Activated CD4-positive, alpha-beta T cell treated with anti-CD3 and anti-CD28 coated beads, Interleukin-2, amount 10 ng/mL, durations not matched to agents 24 days and 14 days (primary cell): ENCODE data around the gene UBE3B. TPM values are rescaled to one million over a fixed set of nuclear protein-coding genes. Genes with fewer than 3 reads are reported as not detected.
A peak's percentile ranks its signal among the peaks of the same experiment; 100 is the strongest.

Source experiments
- DNase-seq: peaks from one replicate; pipeline ENCODE4 v3.0.0; 2022
- H3K27ac Mint-ChIP-seq: one replicate; pipeline ENCODE4 v1.8.0; 2022; ENCODE audit warnings: mild to moderate bottlenecking, mixed read lengths
- H3K27me3 Mint-ChIP-seq: one replicate; pipeline ENCODE4 v1.8.0; 2022; ENCODE audit warnings: mixed read lengths
- H3K36me3 Mint-ChIP-seq: one replicate; pipeline ENCODE4 v1.8.0; 2022; ENCODE audit warnings: low read depth, mild to moderate bottlenecking, mixed read lengths
- H3K4me1 Mint-ChIP-seq: one replicate; pipeline ENCODE4 v1.8.0; 2021; ENCODE audit warnings: mixed read lengths
- H3K4me3 Mint-ChIP-seq: one replicate; pipeline ENCODE4 v1.8.0; 2022; ENCODE audit warnings: mild to moderate bottlenecking, moderate library complexity, mixed read lengths
- H3K9me3 Mint-ChIP-seq: one replicate; pipeline ENCODE4 v1.8.0; 2021; ENCODE audit warnings: mixed read lengths
- intact Hi-C: fragments of 100-400 bp; cut with micrococcal nuclease; formaldehyde crosslinking; loops from one replicate; pipeline ENCODE4 v1.15.1; 2023
- total RNA-seq: library from RNA; stranded (reverse); gene quantifications from 2 replicates; pipeline ENCODE4 v1.2.3, GENCODE V29; 2022

Gene UBE3B
- total RNA-seq, 1 donor from 2014 or later = 32.2 TPM

DNA sequence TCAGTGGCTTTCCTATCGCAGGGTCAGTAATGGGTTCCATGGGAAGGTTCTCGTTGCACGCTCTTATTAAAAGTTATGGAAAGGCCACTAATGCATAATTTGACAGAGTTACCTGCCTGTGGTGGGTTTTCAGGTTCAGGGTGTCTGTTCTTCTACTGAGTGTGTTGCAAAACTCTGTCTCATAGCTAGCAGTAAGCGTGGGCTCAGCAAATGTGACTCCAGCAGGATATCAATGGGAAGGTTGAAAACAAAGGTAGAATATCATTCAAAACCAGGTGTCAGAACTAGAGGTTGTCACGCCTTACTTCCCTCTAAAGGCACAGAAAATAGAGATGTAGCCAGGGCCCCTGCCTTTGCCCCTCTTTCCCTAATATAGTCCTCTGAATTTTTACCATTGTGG, 24.9 kb downstream of the UBE3B start:
- intact Hi-C loops = no loop called here
- Mint-ChIP-seq H3K36me3 (peaks cover 34% of the 10 kb centered on the region), H3K9me3 (no peaks in the 10 kb centered on the region), H3K27ac (no peak overlapping the region), H3K4me1 (no peaks in the 10 kb centered on the region), H3K4me3 (no peak overlapping the region), H3K27me3 (no peaks in the 10 kb centered on the region)
- no peak for DNase-seq

GRCh38 chr12:109503611-109504010, 26.2 kb downstream of the UBE3B start:
- intact Hi-C loops = no loop called here
- Mint-ChIP-seq H3K4me3 (no peak overlapping the region), H3K27me3 (no peaks in the 10 kb centered on the region), H3K27ac (no peak overlapping the region), H3K9me3 (no peaks in the 10 kb centered on the region), H3K36me3 (peaks cover 31% of the 10 kb centered on the region), H3K4me1 (no peaks in the 10 kb centered on the region)
- no peak for DNase-seq

DNA sequence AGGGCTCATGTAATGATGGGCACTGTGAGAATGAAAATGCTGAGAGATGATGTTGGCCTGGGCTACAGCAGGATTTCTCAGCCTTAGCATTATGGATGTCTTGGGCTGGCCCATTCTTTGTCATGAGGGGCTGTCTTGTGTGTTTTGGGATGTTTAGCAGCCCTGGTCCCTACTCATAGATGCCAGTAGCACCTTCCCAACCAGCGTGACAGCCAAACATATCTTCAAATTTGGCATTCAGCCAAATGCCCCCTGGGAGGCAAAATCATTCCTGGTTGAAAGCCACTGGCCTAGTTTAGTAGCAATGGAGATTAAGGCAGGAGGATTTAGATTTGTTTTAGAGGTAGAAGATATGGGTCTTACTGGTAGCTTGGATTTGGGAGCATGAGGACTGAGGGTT, 26.6 kb downstream of the UBE3B start:
- no peak for DNase-seq
- intact Hi-C loops = no loop called here
- peaks cover 33% of the 10 kb centered on the region for H3K36me3 Mint-ChIP-seq
- no peaks in the 10 kb centered on the region for H3K27me3 Mint-ChIP-seq
- no peaks in the 10 kb centered on the region for H3K9me3 Mint-ChIP-seq
- H3K4me1 Mint-ChIP-seq = no peaks in the 10 kb centered on the region
- H3K4me3 Mint-ChIP-seq = no peak overlapping the region
- no peak overlapping the region for H3K27ac Mint-ChIP-seq

DNA sequence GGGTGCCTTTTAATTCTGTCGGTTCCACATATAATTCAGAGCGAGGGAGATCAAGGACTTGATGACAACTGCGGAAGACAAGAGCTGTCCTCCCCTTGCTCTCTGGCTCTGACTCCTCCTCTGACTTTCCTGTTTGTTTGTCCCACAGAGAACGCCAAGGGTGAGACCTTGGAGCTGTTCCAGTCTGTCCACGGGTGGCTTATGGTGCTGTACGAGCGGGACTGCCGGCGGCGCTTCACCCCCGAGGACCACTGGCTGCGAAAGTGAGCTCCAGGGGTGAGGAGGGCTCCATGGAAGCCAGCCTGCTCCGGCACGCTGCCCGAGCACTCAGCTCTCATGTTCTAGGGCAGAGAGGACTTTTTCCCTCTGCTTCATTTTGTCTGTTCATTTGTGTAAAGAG, 32.8 kb downstream of the UBE3B start:
- Mint-ChIP-seq H3K36me3 (peaks cover 49% of the 10 kb centered on the region), H3K4me1 (no peaks in the 10 kb centered on the region), H3K27ac (no peak overlapping the region), H3K4me3 (no peak overlapping the region), H3K9me3 (no peaks in the 10 kb centered on the region), H3K27me3 (no peaks in the 10 kb centered on the region)
- no peak for DNase-seq
- intact Hi-C loops = no loop called here

DNA sequence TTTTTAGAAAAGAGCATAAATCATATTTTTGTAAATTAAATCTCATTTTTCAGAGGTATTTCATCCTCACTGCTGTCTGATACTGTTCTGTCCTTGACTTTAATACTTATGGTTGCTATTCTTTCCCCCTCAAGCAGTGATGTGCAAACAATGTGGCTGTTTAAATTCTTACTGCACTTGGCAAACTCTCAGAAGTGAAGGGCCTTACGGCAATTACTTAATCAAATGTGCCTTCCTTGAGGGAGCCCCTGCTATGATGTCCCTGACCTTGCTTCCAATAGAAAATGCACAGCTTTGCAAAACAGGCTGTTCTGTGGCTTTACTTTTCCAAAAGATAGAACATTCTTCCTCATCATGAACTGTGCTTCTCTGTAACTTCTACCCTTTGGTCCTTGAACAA, 35.2 kb downstream of the UBE3B start:
- Mint-ChIP-seq H3K4me3 (no peak overlapping the region), H3K27ac (no peak overlapping the region), H3K36me3 (peaks cover 45% of the 10 kb centered on the region), H3K9me3 (no peaks in the 10 kb centered on the region), H3K4me1 (no peaks in the 10 kb centered on the region), H3K27me3 (no peaks in the 10 kb centered on the region)
- intact Hi-C loops = no loop called here
- DNase-seq = no peak

DNA sequence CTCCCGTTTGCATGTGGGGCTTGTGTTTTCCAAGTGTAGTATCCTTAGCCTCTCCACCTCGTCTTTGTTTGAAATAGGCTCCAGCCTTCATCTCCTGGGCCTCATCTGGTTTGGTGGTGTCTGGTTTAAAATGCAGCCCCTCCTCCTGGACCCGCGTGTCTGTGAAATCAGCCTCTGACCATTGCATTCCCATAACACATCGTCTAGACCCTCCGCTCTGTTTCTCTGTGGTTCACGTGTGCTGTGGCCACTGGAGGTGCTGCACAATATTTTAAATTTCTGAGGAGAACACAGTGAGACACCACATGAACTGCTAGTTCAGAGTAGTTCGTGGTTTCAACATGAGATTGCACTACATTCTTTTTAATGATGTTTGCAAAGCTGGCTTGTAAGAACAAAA, 35.6 kb downstream of the UBE3B start:
- DNase-seq = no peak

GRCh38 chr12:109513977-109514376, 36.5 kb downstream of the UBE3B start:
- Mint-ChIP-seq H3K9me3 (no peaks in the 10 kb centered on the region), H3K4me3 (no peak overlapping the region), H3K36me3 (peaks cover 44% of the 10 kb centered on the region), H3K27me3 (no peaks in the 10 kb centered on the region), H3K27ac (no peak overlapping the region), H3K4me1 (no peaks in the 10 kb centered on the region)
- intact Hi-C loops = no loop called here
- no peak for DNase-seq

More for the DNA sequence above, 35.6 kb downstream of the UBE3B start:
- peaks cover 47% of the 10 kb centered on the region for H3K36me3 Mint-ChIP-seq
- H3K4me3 Mint-ChIP-seq = no peak overlapping the region
- H3K9me3 Mint-ChIP-seq = no peaks in the 10 kb centered on the region
- no peaks in the 10 kb centered on the region for H3K27me3 Mint-ChIP-seq
- intact Hi-C loops = no loop called here
- no peaks in the 10 kb centered on the region for H3K4me1 Mint-ChIP-seq
- no peak overlapping the region for H3K27ac Mint-ChIP-seq

- H3K36me3 Mint-ChIP-seq = peaks cover 36% of the 10 kb centered on the region
- intact Hi-C loops = no loop called here
- no peaks in the 10 kb centered on the region for H3K4me1 Mint-ChIP-seq
- DNase-seq = no peak
- H3K27ac Mint-ChIP-seq = no peak overlapping the region
- H3K9me3 Mint-ChIP-seq = no peaks in the 10 kb centered on the region
- no peaks in the 10 kb centered on the region for H3K27me3 Mint-ChIP-seq
- no peak overlapping the region for H3K4me3 Mint-ChIP-seq
Observed at GRCh38 chr12:109517619-109518018, 40.2 kb downstream of the UBE3B start.

DNA sequence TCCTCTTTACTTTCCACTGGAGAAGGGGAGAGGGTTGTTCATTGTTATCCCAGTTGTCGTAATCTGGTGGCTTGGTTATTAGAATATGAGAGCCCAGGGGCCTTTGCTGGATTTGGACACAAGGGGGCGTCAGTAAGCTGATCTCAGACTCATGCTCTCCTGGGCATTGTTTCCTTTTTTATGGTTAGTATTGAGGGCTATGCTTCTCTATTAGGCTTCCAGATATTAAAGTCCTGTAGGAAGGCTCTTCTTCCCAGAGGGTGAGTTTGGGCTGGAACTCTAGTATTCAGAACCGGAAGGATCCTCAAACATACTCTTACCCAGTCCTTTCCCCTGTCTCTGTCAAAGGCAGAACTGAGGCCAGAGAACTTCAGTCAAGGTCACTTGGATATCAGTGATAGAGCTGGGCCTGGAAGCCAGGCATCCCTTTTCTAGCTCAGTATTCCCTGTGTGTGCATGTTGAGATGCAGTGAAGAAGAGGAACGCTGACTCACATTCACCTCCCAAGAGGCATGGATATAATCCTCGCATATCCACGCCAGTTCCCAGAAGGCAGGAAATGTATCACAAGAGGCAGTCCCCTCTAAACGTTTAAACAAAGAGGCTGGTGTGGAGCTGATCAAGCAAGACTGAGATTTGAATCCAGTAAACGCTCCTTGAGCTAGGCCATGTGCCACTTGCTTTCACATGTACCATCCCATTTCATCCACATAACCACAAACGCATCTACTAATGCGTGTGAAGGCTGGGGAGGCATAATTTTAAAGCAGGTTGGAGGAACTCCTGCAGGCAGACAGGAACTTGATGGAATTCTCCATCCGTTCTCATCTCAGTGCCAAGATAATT, 41.6 kb downstream of the UBE3B start:
- no peak overlapping the region for H3K4me3 Mint-ChIP-seq
- intact Hi-C loops = no loop called here
- no peak overlapping the region for H3K27ac Mint-ChIP-seq
- no peaks in the 10 kb centered on the region for H3K9me3 Mint-ChIP-seq
- DNase-seq = peak; percentile 86
- no peaks in the 10 kb centered on the region for H3K27me3 Mint-ChIP-seq
- no peaks in the 10 kb centered on the region for H3K4me1 Mint-ChIP-seq
- peaks cover 30% of the 10 kb centered on the region for H3K36me3 Mint-ChIP-seq

DNA sequence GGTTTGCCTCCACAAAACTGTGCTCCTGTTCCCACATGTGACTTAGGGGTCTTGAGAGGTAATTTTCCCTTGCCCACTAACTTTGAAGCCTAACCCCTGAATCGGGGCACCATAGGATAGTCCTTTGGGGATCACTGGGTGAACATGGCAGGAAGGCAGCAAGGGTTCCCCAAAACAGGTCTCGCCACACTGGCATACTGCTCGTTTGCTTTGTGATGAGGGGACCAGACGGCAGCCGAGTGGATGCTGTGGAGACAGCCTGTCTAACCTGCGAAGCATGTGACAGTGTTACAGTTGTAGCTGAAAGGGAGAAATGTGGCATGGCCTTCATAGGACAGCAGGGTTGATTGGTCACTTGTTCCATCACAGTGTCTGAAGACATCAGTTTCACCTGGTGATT, 42.4 kb downstream of the UBE3B start:
- intact Hi-C loops = no loop called here
- H3K27ac Mint-ChIP-seq = no peak overlapping the region
- DNase-seq = no peak
- no peak overlapping the region for H3K4me3 Mint-ChIP-seq
- H3K4me1 Mint-ChIP-seq = no peaks in the 10 kb centered on the region
- H3K27me3 Mint-ChIP-seq = no peaks in the 10 kb centered on the region
- peaks cover 26% of the 10 kb centered on the region for H3K36me3 Mint-ChIP-seq
- no peaks in the 10 kb centered on the region for H3K9me3 Mint-ChIP-seq

DNA sequence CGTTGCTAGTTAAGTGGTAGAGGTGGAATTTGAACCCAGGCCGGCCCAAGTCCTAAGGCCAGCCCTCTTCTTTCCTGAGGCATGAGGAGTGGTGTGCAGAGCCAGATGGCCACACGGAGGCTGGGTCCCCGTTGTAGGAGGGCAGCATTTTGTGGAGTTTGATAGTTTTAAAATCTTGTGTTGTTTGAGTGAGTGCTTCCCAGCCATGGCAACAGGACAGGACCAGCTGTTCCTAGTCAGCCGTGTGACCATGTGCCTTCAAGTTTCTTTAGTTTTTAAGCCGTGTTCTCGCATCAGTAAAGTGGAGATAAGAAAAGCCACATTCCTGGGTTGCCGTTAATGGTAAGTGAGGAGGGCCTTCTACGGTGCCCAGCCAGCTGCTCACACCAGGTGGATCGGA, 44.4 kb downstream of the UBE3B start:
- Mint-ChIP-seq H3K27ac (no peak overlapping the region), H3K36me3 (peaks cover 25% of the 10 kb centered on the region), H3K9me3 (no peaks in the 10 kb centered on the region), H3K27me3 (no peaks in the 10 kb centered on the region), H3K4me1 (no peaks in the 10 kb centered on the region), H3K4me3 (no peak overlapping the region)
- DNase-seq = no peak
- intact Hi-C loops = no loop called here

- Mint-ChIP-seq H3K4me1 (no peaks in the 10 kb centered on the region), H3K27me3 (no peaks in the 10 kb centered on the region), H3K27ac (no peak overlapping the region), H3K36me3 (peaks cover 19% of the 10 kb centered on the region), H3K9me3 (no peaks in the 10 kb centered on the region), H3K4me3 (no peak overlapping the region)
- no peak for DNase-seq
- intact Hi-C loops = no loop called here
Observed at GRCh38 chr12:109523071-109523470, 45.6 kb downstream of the UBE3B start.

DNA sequence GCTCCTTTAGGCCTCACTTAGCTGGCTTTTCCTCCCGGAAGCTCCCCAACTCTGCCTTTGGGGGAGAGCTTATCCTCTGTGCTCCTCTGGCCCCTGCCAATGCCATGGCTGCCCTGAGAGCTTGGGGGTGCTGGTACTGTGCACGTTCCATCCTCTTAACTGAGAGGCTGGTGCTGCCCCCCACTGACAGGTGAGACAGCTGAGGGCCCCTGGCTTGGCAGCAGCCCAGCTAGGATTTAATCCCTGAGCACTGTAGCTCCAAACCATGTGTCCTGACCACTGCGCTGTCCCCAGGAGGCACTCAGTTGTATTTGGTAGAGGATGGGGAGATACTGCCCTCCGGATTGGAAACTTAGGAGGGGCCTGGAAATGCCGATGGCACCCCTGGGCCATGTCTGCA, 46.1 kb downstream of the UBE3B start:
- H3K4me3 Mint-ChIP-seq = no peak overlapping the region
- intact Hi-C loops = no loop called here
- H3K27me3 Mint-ChIP-seq = no peaks in the 10 kb centered on the region

DNA sequence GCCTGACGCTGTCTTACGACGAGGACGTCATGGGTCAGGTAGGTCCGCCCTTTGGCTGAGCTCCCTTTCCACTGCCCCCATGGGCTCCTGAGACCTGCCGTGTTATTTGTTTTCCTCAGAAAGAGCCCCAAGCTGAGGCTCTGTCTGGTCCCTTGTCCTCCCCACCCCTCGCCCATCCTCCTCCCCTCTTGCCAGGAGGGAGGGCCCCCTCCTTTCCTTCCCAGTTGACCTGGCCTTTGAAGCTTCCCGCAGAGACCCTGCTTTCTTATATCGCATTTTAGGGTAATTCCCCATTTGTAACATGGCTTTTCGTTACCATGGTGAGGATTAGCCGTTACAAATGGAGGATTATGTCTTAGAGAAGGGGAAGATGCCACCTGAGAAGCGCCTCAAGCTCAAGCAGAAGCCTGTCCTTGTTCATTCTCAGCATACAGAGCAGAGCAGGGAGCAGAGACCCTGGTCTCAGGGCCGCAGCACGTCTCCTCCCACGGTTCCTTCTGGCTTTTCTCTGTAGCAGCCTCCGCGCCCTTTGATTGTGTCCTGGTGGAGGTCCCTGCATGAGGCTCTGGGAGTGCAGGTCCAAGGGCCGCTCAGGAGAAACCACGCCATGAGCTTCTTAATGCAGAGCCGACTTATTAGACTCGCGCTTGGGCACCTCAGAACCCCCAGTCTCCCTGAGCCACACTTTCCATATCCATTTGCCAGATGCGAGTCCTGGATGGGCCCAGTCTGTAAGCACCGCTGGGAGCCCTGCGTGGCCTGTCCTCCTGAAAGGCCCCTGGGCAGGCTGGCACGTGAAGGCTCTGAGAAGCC, 47.2 kb downstream of the UBE3B start:
- DNase-seq = no peak
- Mint-ChIP-seq H3K27ac (no peak overlapping the region), H3K4me1 (no peaks in the 10 kb centered on the region), H3K4me3 (no peak overlapping the region), H3K9me3 (no peaks in the 10 kb centered on the region), H3K36me3 (peaks cover 16% of the 10 kb centered on the region), H3K27me3 (no peaks in the 10 kb centered on the region)
- intact Hi-C loops = no loop called here

More for the DNA sequence above, 46.1 kb downstream of the UBE3B start:
- no peak overlapping the region for H3K27ac Mint-ChIP-seq
- no peak for DNase-seq
- peaks cover 19% of the 10 kb centered on the region for H3K36me3 Mint-ChIP-seq
- H3K9me3 Mint-ChIP-seq = no peaks in the 10 kb centered on the region
- no peaks in the 10 kb centered on the region for H3K4me1 Mint-ChIP-seq
